ENCODE measurements around the gene IFI16.
A peak's percentile ranks its signal among the peaks of the same experiment; 100 is the strongest.
"Not testable (repeated sequence)": the region's sequence is repeated elsewhere in the genome, so short reads cannot be mapped to it uniquely, and the experiment has no call there.

Gene IFI16
- 83.0 to 244 (median 125) reads per million in 18 experiments for total RNA-seq

GRCh38 chr1:159009704-159010361, at the start of gene IFI16:
TSS of gene IFI16 (plus strand) at chr1:159009907. CDS start at chr1:159014681, 4,774 bp downstream.
- DNase-seq, result peak; percentile 90 to 95

- no peak for DNase-seq
Measured at GRCh38 chr1:158961178-158961577, 48.5 kb upstream of the IFI16 start.

- no peak for DNase-seq
Measured at GRCh38 chr1:158962983-158963382, 46.7 kb upstream of the IFI16 start.

- DNase-seq, result no peak
Measured at GRCh38 chr1:158969166-158969565, 40.5 kb upstream of the IFI16 start.

GRCh38 chr1:158969855-158970254, 39.9 kb upstream of the IFI16 start:
- no peak for DNase-seq

- DNase-seq, result peak in 1 of 2 donors; percentile 24
Measured at GRCh38 chr1:158972841-158973240, 36.9 kb upstream of the IFI16 start.

- no peak for DNase-seq
Measured at GRCh38 chr1:158976219-158976618, 33.5 kb upstream of the IFI16 start.

- no peak for DNase-seq
Measured at GRCh38 chr1:158978730-158979129, 31.0 kb upstream of the IFI16 start.

GRCh38 chr1:158979229-158979628, 30.5 kb upstream of the IFI16 start:
- no peak for DNase-seq

GRCh38 chr1:158983235-158983634, 26.5 kb upstream of the IFI16 start:
- DNase-seq, result no peak

- no peak for DNase-seq
Measured at GRCh38 chr1:158984386-158984785, 25.3 kb upstream of the IFI16 start.

- no peak for DNase-seq
Measured at GRCh38 chr1:158989424-158989823, 20.3 kb upstream of the IFI16 start.

- DNase-seq, result no peak
Measured at GRCh38 chr1:158992787-158993312, 16.9 kb upstream of the IFI16 start.

- no peak for DNase-seq
Measured at GRCh38 chr1:158996998-158997397, 12.7 kb upstream of the IFI16 start.

- DNase-seq, result no peak
Measured at GRCh38 chr1:158998037-158998780, 11.5 kb upstream of the IFI16 start.

GRCh38 chr1:158998781-158999161, 10.9 kb upstream of the IFI16 start:
- DNase-seq, result peak; percentile 72 to 87

GRCh38 chr1:158999316-159000069, 10.2 kb upstream of the IFI16 start:
- DNase-seq, result no peak

GRCh38 chr1:159000070-159000409, 9.7 kb upstream of the IFI16 start:
- DNase-seq, result no peak

GRCh38 chr1:159000625-159001024, 9.1 kb upstream of the IFI16 start:
- DNase-seq, result peak; percentile 51 to 58

GRCh38 chr1:159005161-159005560, 4.5 kb upstream of the IFI16 start:
- no peak for DNase-seq

- peak; percentile 49 to 56 for DNase-seq
Measured at GRCh38 chr1:159005676-159006075, 4.0 kb upstream of the IFI16 start.

GRCh38 chr1:159006210-159006807, 3.4 kb upstream of the IFI16 start:
- not testable (repeated sequence) for DNase-seq

GRCh38 chr1:159007726-159008125, 2.0 kb upstream of the IFI16 start:
- DNase-seq, result peak; percentile 38 to 70

Data from inflammatory macrophage (primary cell).